Activated T-helper 1 cell treated with anti-CD3 and anti-CD28 coated beads, Interleukin-2, amount 50 U/mL, for 16 hours (primary cell): Measurements from ENCODE around the gene DENND4B.
"Not testable (repeated sequence)": the region's sequence is repeated elsewhere in the genome, so short reads cannot be mapped to it uniquely, and the experiment has no call there.

ENCODE experiments used
- DNase-seq, 2 donors: peaks; one replicate each; pipeline ENCODE4 v3.0.0-alpha.2; 2020; ENCODE audit warnings: low read depth in 1 of 2, low spot score in 1 of 2

The DENND4B gene, protein sequence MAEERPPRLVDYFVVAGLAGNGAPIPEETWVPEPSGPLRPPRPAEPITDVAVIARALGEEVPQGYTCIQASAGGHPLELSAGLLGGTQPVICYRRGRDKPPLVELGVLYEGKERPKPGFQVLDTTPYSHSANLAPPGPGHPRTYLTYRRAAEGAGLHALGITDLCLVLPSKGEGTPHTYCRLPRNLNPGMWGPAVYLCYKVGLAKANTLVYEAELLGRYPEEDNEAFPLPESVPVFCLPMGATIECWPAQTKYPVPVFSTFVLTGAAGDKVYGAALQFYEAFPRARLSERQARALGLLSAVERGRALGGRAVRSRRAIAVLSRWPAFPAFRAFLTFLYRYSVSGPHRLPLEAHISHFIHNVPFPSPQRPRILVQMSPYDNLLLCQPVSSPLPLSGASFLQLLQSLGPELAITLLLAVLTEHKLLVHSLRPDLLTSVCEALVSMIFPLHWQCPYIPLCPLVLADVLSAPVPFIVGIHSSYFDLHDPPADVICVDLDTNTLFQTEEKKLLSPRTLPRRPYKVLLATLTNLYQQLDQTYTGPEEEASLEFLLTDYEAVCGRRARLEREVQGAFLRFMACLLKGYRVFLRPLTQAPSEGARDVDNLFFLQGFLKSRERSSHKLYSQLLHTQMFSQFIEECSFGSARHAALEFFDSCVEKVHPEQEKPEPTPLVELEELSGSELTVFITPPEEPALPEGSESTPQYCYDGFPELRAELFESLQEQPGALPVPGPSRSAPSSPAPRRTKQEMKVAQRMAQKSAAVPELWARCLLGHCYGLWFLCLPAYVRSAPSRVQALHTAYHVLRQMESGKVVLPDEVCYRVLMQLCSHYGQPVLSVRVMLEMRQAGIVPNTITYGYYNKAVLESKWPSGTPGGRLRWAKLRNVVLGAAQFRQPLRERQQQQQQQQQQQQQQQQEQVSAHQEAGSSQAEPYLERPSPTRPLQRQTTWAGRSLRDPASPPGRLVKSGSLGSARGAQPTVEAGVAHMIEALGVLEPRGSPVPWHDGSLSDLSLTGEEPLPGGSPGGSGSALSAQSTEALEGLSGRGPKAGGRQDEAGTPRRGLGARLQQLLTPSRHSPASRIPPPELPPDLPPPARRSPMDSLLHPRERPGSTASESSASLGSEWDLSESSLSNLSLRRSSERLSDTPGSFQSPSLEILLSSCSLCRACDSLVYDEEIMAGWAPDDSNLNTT (N-terminal part only)

DNA sequence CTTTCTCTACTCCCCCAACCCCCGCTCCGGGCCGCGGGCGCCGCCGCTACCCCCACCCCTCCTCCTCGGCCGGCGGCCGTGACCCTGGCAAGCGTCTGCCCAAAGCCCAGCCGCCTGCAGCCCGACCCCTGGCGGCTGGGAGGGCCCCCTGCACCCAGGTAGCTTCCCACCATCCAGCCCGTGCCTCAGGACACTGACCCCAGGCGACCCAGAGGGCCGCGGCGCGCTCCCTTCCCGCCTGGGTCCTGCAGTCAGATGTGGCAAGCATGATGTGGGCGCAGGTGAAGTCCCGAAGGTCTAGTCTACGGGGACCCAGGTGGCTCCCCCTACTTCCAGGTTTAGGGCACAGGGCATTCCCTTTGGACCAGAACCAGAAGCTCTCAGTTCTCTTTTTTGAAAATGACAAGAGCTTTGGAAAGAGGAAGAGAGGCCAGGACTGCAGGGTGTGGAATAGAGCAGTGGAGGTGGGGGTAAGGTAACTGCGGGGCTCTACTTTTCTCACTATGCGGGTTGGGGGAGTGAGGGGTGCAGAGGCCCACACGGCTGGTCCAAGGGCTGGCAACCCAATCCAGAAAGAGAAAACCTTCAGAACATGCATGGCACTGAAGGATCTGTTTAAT is at the start of gene DENND4B:
Gene DENND4B, minus strand, starts transcription at position 97 of the 620 bp plus-strand sequence. CDS start 2,344 bp downstream, outside the sequence.
- DNase-seq: peak; percentile 52 to 70

- no peak for DNase-seq
Observed at GRCh38 chr1:153995640-153996039, 49.1 kb upstream of the DENND4B start.

- no peak for DNase-seq
Observed at GRCh38 chr1:153995202-153995601, 48.7 kb upstream of the DENND4B start.

- DNase-seq: no peak
Observed at GRCh38 chr1:153991806-153992205, 45.3 kb upstream of the DENND4B start.

- DNase-seq: no peak
Observed at GRCh38 chr1:153991151-153991630, 44.7 kb upstream of the DENND4B start.

- DNase-seq: peak; percentile 64 to 77
Observed at GRCh38 chr1:153990468-153991150, 44.1 kb upstream of the DENND4B start, which contains the start of gene RPS27. Gene RPS27 (plus strand): TSS chr1:153990762. CDS start chr1:153990797, 35 bp downstream.

DNA sequence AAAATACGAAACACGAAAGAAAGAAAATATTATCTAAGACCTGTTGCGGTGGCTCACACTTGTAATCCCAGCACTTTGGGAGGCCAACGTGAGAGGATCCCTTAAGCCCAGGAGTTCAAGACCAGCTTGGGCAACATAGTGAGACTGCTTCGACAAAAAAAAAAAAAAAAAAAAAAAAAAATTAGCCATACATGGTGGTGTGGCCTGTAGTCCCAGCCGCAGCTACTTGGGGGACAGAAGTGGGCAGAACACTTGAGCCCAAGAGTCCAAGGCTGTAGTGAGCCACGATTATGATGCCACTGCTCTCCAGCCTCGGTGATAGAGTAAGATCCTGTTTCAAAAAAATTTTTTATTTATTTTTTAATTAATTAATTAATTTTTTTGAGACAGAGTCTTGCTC is 41.1 kb upstream of the DENND4B start:
- DNase-seq: no peak

- no peak for DNase-seq
Observed at GRCh38 chr1:153985941-153986761, 39.6 kb upstream of the DENND4B start, which contains the start of gene RAB13. Gene RAB13 (minus strand): TSS chr1:153986339. CDS start chr1:153986236, 103 bp downstream.

DNA sequence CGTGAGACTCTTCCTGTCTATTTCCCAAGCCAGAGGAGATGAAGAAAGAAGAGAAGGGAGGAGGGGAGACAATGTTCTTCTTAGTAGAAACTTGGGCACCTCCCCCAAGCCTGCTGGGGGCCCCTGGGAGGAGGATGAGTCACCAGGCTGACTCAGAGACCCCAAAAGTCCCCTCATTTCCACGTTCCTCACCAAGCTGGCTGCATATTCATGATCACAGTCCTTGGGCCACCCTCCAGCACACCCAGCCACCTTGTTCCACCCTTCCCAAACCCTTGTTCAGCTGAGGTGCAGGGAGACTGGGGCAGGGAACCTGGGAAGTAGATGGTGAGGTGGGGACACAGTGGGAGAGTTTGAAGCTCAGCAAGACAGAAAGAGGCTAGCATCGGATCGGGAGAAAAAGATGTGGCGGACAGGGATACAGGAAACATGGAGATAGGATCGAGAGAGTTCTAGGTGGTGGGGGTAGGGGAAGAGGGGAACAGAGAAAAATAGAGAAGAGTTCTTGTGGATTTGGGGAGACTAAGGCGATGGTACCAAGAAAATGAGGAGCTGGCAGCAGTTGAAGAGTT is 38.9 kb upstream of the DENND4B start:
- DNase-seq: no peak

DNA sequence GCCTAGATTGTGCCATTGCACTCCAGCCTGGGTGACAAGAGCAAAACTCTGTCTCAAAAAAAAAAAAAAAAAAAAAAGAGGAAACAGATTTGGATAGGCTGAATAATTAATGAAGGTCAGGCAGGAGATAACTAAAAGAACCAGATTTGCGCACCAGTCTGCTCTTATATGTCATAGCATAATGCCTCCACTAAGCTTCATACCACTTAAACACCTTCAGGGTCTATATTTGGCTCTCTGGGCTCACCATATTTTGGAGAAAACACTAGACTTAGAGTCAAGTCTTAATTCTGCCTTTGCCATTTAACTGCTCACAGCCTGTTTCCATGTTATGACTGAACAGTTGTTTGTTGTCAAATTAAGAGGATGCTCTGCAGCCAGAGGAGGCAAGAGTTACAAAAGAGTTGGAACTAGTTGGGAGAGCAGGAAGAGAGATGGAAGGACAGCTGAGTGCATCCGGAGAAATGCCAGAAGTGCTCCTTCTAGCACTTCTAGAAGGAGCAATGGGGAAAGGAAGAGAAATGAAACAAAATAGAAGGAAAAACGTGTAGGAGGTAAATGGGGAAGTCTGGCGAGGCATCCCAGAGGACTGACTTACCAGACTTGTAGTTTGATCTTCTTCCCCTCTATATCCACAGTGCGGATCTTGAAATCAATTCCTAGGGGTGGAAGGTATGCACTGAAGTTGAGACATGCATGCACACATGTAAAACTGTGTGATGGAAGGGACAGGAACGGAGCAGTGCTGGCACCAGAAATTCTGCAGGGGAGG is 37.8 kb upstream of the DENND4B start:
- no peak for DNase-seq

DNA sequence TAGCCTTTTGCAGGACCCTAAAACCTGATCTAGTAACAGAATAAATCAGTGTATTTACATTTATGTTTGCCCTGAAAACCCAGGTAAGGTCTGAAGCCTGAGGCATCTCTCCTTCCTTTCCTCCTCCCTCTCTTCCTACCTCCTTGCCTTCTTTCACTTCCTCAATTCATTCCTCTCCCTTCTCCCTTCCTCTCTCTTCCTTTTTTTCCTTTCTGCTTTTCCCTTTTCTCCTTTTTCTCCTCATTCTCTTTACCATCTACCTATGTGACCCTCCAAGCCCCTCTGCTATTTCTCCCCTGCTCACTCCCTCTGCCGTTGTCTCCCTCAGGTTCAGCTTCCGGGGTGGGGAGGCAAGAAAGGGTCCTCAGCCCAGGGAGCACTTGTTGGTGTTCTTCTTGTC is 35.2 kb upstream of the DENND4B start:
- DNase-seq: not testable (repeated sequence)

DNA sequence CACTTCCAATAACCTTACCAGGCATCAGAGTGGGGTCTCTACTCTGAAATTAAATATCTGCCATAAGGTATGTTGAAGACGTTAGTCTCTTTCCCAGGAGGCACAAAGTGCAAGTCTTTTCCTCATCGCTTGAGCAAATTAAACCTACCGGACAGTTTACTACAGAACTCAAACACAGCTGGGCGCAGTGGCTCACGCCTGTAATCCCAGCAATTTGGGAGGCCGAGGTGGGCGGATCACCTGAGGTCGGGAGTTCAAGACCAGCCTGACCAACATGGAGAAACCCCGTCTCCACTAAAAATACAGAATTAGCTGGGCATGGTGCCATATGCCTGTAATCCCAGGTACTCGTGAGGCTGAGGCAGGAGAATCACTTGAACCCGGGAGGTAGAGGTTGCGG is 32.6 kb upstream of the DENND4B start:
- DNase-seq: not testable (repeated sequence)

DNA sequence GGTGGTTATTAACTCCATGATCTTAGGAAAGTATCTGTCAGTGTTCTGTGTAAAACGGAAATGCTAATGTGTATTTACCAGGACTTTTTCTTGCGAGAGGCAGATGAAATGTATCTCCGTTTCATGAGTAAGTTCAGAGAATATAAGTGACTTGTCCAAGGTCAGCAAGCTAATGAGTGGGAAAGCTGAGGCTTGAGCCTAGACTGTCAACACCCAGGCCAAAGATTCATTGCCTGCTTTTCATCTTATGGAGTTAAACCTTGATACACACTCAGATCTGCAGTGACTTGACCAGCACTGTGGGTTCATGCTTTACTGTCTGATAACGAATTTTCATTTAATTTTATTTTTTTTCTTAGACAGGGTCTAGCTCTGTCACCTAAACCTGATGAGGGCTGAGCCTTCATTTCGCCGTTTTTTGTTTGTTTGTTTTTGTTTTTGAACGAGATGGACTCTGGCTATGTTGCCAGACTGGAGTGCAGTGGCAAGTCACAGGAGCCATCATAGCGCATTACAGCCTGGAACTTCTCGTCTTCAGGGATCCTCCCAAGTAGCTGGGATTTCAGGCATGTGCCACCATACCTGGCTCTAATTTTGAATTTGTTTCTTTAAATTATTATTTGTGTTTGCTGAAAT is 31.9 kb upstream of the DENND4B start:
- no peak for DNase-seq

- peak; percentile 67 to 74 for DNase-seq
Observed at GRCh38 chr1:153977250-153978240, 31.0 kb upstream of the DENND4B start, which contains the start of gene JTB. Gene JTB (minus strand): TSS chr1:153977674. CDS start chr1:153977252, 422 bp downstream.

DNA sequence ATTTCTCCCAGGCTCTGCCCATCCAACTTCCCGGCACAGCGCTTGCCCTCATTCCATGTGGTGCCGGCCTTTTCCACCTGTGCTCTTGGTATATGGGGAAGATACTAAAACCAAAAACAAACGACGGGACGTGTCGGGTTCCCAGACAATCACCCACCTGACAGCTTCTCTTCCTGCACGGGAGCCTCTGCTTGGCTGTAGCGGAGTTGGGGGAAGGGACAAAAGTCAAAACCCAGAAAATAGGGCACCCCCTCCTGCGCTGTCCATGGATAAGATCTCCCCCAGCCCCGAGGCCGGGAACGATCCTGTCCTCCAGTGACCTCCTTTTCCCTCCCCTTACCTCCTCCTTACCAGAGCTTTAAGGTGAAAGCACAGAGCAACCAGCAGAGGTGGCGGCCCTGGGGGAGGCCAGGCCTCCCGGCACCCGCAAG is 30.3 kb upstream of the DENND4B start:
- no peak for DNase-seq

DNA sequence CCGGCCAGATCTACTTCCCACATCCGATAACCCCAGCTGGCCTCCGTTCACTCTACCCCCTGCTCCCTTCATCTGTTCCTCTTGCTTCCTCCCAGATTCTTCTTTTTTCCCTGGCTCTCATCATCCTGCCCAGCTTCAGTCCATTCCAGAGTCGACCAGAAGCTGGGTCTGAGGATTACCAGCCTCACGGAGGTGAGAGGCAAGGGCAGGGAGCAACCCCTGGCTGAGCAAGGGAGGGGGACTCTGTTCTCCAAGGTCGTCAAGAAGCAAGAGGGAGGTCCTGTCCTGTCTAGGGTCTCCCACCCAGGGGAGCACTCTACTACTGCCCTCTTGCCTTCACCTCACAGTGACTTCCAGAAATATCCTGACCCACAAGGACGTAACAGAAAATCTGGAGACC is 27.0 kb upstream of the DENND4B start:
- DNase-seq: no peak
